DOHH2 (cell line): ENCODE measurements around the gene CBARP.

Source experiments
- EZH2phosphoT487 ChIP-seq: fragments of 200-600 bp; sonication (generic); IDR thresholded peaks from 2 replicates; pipeline ENCODE4 v1.6.1; 2017; ENCODE audit warnings: borderline replicate concordance, mild to moderate bottlenecking, antibody characterized with exemption, low read length, moderate library complexity, mixed read lengths
- TF ChIP-seq, protein P1 (sequence below): fragments of 200-600 bp; sonication (generic); IDR thresholded peaks from one replicate; pipeline ENCODE4 v1.5.1; 2014; ENCODE audit warnings: antibody characterized with exemption, mild to moderate bottlenecking, low read depth, low read length; ENCODE audit not compliant: poor library complexity, severe bottlenecking

DNA sequence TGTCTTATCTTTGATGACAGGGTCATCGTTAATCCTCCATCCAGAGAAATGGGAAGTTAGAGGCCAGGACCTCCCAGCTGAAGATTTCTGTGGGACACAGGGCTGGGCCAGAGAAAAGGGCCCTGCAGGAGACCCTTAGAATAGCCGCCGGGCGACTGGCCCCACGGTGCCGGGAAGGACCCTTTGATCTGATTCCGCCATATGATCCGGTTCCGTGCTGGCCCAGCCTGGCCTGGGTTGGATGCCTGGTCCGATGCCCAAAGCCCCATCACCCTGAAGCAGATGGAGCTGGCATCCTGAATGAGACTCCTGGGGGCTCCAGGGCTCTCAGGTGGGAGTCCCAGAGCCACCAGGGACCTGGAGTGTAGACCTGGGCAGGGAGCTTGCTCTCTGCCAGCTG lies 38.3 kb downstream of the CBARP start:
- TF ChIP-seq, protein P1, sequence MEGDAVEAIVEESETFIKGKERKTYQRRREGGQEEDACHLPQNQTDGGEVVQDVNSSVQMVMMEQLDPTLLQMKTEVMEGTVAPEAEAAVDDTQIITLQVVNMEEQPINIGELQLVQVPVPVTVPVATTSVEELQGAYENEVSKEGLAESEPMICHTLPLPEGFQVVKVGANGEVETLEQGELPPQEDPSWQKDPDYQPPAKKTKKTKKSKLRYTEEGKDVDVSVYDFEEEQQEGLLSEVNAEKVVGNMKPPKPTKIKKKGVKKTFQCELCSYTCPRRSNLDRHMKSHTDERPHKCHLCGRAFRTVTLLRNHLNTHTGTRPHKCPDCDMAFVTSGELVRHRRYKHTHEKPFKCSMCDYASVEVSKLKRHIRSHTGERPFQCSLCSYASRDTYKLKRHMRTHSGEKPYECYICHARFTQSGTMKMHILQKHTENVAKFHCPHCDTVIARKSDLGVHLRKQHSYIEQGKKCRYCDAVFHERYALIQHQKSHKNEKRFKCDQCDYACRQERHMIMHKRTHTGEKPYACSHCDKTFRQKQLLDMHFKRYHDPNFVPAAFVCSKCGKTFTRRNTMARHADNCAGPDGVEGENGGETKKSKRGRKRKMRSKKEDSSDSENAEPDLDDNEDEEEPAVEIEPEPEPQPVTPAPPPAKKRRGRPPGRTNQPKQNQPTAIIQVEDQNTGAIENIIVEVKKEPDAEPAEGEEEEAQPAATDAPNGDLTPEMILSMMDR = no peak
- TF ChIP-seq EZH2phosphoT487 = no peak
